Measurements from ENCODE around the gene SYT12.

The SYT12 gene

DNA sequence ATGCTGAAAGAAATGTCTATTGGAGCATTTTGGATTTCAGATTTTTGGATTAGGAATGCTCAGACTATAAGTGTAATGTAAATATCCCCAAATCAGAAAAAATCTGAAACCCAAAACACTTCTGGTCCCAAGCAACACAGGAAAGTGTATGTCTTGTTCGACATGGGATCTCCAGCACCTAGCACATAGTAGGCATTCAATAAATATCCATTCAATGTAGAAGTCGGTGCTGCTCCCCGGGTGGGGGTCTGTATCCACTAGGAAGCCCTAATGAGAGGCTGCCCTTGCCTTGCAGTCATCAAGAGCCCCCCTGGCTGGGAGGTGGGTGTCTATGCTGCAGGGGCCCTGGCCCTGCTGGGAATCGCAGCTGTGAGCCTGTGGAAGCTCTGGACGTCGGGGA, 11.4 kb downstream of the SYT12 start:
- no peak for DNase-seq
- Histone ChIP-seq H3K36me3 (no peaks in the 10 kb centered on the region), H3K27ac (no peak overlapping the region), H3K9me3 (ENCODE audit: severe bottlenecking) (no peaks in the 10 kb centered on the region), H3K27me3 (ENCODE audit: insufficient read depth, low read depth, severe bottlenecking) (no peaks in the 10 kb centered on the region), H3K4me3 (ENCODE audit: low read depth, low read length) (no peak overlapping the region)
- TF ChIP-seq CTCF (IDR thresholded peaks at IDR 0.05; ENCODE audit: low read depth, low read length), result no peak

GRCh38 chr11:67040147-67040546, 17.2 kb downstream of the SYT12 start:
- Histone ChIP-seq H3K9me3 (ENCODE audit: severe bottlenecking) (no peaks in the 10 kb centered on the region), H3K27ac (no peak overlapping the region), H3K4me3 (ENCODE audit: low read depth, low read length) (no peak overlapping the region), H3K36me3 (no peaks in the 10 kb centered on the region), H3K27me3 (ENCODE audit: insufficient read depth, low read depth, severe bottlenecking) (no peaks in the 10 kb centered on the region)
- DNase-seq, result no peak
- TF ChIP-seq CTCF (IDR thresholded peaks at IDR 0.05; ENCODE audit: low read depth, low read length), result no peak

GRCh38 chr11:67041602-67042001, 18.7 kb downstream of the SYT12 start:
- no peak for TF ChIP-seq CTCF (IDR thresholded peaks at IDR 0.05; ENCODE audit: low read depth, low read length)
- Histone ChIP-seq H3K9me3 (ENCODE audit: severe bottlenecking) (no peaks in the 10 kb centered on the region), H3K27me3 (ENCODE audit: insufficient read depth, low read depth, severe bottlenecking) (no peaks in the 10 kb centered on the region), H3K36me3 (no peaks in the 10 kb centered on the region), H3K4me3 (ENCODE audit: low read depth, low read length) (no peak overlapping the region), H3K27ac (no peak overlapping the region)
- no peak for DNase-seq

DNA sequence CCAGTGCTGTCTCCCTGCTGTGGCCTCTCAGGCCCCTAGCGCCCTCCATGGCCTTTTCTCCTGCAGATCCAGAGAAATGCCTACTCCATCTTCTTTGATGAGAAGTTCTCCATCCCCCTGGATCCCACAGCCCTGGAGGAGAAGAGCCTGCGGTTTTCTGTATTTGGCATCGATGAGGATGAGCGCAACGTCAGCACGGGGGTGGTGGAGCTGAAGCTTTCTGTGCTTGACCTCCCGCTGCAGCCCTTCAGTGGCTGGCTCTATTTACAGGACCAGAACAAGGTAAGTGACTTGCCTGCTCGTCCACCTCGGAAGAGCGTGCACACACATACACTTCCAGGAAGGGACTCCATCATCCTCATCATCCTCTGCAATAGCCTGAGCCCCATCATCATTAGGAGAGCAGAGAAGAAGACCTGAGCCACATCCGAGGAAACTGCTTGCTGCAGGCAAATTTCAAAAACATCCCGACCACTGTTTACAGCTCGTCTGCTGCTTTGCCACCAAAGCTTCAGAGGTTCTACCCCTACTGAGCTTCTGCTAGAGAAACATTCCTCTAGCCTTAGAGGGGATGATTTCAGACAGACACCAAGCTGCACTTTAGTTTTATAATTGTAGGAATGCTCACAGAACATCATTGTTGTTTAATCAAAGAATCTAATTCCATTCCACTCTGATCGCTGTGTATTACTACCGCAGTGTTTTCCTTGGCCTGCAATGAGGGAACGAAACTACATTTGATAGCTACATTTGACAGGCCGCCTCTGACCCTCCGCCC, 20.8 kb downstream of the SYT12 start:
- no peaks in the 10 kb centered on the region for H3K36me3 ChIP-seq
- no peak for DNase-seq
- H3K4me3 ChIP-seq (ENCODE audit: low read depth, low read length), result no peak overlapping the region
- H3K27me3 ChIP-seq (ENCODE audit: insufficient read depth, low read depth, severe bottlenecking), result no peaks in the 10 kb centered on the region
- no peak overlapping the region for H3K27ac ChIP-seq
- H3K9me3 ChIP-seq (ENCODE audit: severe bottlenecking), result no peaks in the 10 kb centered on the region
- TF ChIP-seq CTCF (IDR thresholded peaks at IDR 0.05; ENCODE audit: low read depth, low read length), result no peak

DNA sequence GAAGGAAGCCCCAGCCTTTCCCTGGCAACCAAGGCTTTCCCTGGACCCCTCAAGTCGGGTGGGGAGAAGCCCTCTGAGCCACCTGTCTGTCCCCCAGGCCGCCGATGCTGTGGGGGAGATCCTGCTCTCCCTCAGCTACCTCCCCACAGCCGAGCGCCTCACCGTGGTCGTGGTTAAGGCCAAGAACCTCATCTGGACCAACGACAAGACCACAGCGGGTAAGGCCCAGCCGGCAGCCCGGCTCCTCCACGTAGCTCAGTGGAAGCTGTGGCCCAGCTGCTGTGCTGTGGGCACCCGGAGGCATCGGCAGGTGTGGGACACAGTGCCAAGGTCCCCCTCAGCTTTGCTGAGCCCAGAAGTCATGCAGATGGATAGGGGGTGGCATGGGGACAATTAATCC, 21.6 kb downstream of the SYT12 start:
- Histone ChIP-seq H3K4me3 (ENCODE audit: low read depth, low read length) (no peak overlapping the region), H3K27me3 (ENCODE audit: insufficient read depth, low read depth, severe bottlenecking) (no peaks in the 10 kb centered on the region), H3K9me3 (ENCODE audit: severe bottlenecking) (no peaks in the 10 kb centered on the region), H3K27ac (no peak overlapping the region), H3K36me3 (no peaks in the 10 kb centered on the region)
- no peak for DNase-seq
- no peak for TF ChIP-seq CTCF (IDR thresholded peaks at IDR 0.05; ENCODE audit: low read depth, low read length)

DNA sequence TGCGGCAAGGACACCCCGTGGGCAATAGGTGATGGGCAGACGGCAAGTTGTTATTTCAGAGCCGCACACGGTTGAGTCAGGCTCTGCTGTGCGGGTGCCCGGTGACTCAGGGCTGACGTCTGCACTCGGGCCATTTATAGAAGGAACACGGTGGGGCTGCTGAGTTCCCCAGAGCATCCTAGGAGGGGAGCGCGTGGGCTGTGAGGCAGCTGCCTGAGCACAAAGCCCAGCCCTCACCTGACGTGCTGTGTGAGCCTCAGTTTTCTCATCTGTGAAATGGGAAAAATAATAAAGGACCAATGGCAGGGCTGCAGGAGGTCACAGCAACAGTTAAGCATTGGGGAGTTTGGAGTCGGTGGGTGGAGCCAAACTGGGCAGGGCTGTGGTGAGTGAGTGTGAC, 22.4 kb downstream of the SYT12 start:
- Histone ChIP-seq H3K27ac (no peak overlapping the region), H3K27me3 (ENCODE audit: insufficient read depth, low read depth, severe bottlenecking) (no peaks in the 10 kb centered on the region), H3K9me3 (ENCODE audit: severe bottlenecking) (no peaks in the 10 kb centered on the region), H3K4me3 (ENCODE audit: low read depth, low read length) (no peak overlapping the region), H3K36me3 (no peaks in the 10 kb centered on the region)
- TF ChIP-seq CTCF (IDR thresholded peaks at IDR 0.05; ENCODE audit: low read depth, low read length), result no peak
- DNase-seq, result no peak

All from WERI-Rb-1 (cell line).